Upper lobe of right lung (tissue), 1 donor: ENCODE results near the gene C11orf86. TPM values are rescaled to one million over a fixed set of nuclear protein-coding genes. Genes with fewer than 3 reads are reported as not detected.

Experiments used
- ATAC-seq: fragments of 200-7000 bp; cut with Tn5 transposase; one replicate; pipeline ENCODE4 v1.9.1; 2020; ENCODE audit warnings: mild to moderate bottlenecking, moderate library complexity
- DNase-seq: peaks from one replicate; pipeline ENCODE4 v3.0.0-alpha.2; 2020
- H3K27ac ChIP-seq: fragments of 200-600 bp; one replicate; pipeline ENCODE4 v1.8.0; 2022
- H3K27me3 ChIP-seq: fragments of 200-600 bp; one replicate; pipeline ENCODE4 v1.8.0; 2022; ENCODE audit warnings: mild to moderate bottlenecking
- H3K36me3 ChIP-seq: fragments of 200-600 bp; one replicate; pipeline ENCODE4 v1.8.0; 2022
- H3K4me1 ChIP-seq: fragments of 200-600 bp; one replicate; pipeline ENCODE4 v1.8.0; 2022
- H3K4me3 ChIP-seq: fragments of 200-600 bp; one replicate; pipeline ENCODE4 v1.8.0; 2022; ENCODE audit warnings: mild to moderate bottlenecking
- H3K9me3 ChIP-seq: fragments of 200-600 bp; one replicate; pipeline ENCODE4 v1.8.0; 2022
- CTCF ChIP-seq: fragments of 200-600 bp; IDR thresholded peaks from one replicate; pipeline ENCODE4 v1.8.0; 2022; ENCODE audit warnings: antibody characterized with exemption
- intact Hi-C: fragments of 100-400 bp; cut with DNase I; formaldehyde crosslinking; loops from one replicate; pipeline ENCODE4 v1.11.0; 2022
- total RNA-seq: library from RNA; stranded (reverse); fragmentation: NEBNext Ultra II Directional; extraction: Animal tissue kit (Norgen Biotek cat#: 25700); gene quantifications from one replicate; pipeline ENCODE4 v1.2.1, GENCODE V29; 2021
- donor health status: DM: no; HTN: yes; CAD: no; lungs with severe emphysema.

C11orf86 gene
- total RNA-seq, 1 donor from 2014 or later: not detected

GRCh38 chr11:66975405-66976027, 412 bp downstream of the C11orf86 start:
- Histone ChIP-seq H3K27ac (no peak overlapping the region), H3K4me3 (no peak overlapping the region), H3K27me3 (no peaks in the 10 kb centered on the region), H3K36me3 (no peaks in the 10 kb centered on the region), H3K4me1 (peaks cover 11% of the 10 kb centered on the region), H3K9me3 (no peaks in the 10 kb centered on the region)
- no peak for DNase-seq
- intact Hi-C loops: no loop called here
- ATAC-seq: no peak
- no peak for TF ChIP-seq CTCF

DNA sequence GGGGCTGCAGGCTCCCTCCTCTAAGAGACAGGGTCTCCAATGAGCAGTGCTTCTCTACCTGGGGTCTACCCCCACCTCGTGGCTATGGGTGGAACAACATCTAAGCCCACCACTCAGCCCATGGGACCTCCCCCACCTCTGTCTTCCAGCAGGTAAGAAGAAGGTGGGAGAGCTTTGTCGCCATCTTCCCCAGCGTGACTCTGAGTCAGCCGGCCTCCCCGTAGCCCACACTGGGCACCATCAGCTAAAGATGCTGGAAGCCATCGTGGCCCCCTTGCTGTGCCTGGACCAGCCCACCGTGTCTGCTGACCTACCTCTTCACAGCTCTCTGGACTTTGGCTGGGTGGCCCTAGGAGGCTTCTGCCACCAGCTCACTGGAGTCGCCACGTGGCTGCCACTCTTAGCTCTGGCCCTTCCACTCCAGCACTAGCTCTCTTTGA, 944 bp downstream of the C11orf86 start:
- peaks cover 6% of the 10 kb centered on the region for H3K4me1 ChIP-seq
- H3K9me3 ChIP-seq: no peaks in the 10 kb centered on the region
- no peak overlapping the region for H3K4me3 ChIP-seq
- TF ChIP-seq CTCF: peak; percentile 44
- H3K27ac ChIP-seq: no peak overlapping the region
- H3K36me3 ChIP-seq: no peaks in the 10 kb centered on the region
- peak; percentile 43 for ATAC-seq
- intact Hi-C loops: no loop called here
- no peak for DNase-seq
- no peaks in the 10 kb centered on the region for H3K27me3 ChIP-seq

- intact Hi-C loops: no loop called here
- ATAC-seq: peak; percentile 7
These were observed 1.8 kb downstream of the C11orf86 start for GRCh38 chr11:66976925-66977324.

DNA sequence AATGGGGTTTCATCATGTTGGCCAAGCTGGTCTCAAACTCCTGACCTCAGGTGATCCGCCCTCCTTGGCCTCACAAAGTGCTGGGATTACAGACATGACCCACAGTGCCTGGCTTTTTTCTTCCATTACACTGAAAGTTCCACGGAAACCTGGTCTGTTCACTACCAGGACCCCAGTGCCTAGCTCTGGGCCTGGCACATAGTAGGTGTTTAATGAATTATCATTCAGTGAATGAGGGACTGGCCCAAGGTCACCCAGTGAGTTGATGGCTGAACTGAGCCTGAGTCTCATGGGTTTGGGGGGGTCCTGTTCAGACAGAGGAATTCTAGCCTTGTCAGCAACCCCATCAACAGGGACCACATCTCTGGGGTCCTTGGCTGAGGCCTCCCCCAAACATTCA, 3.1 kb downstream of the C11orf86 start:
- no peaks in the 10 kb centered on the region for H3K9me3 ChIP-seq
- H3K27ac ChIP-seq: no peak overlapping the region
- intact Hi-C loops: no loop called here
- no peaks in the 10 kb centered on the region for H3K27me3 ChIP-seq
- H3K36me3 ChIP-seq: no peaks in the 10 kb centered on the region
- no peak overlapping the region for H3K4me3 ChIP-seq
- H3K4me1 ChIP-seq: peaks cover 12% of the 10 kb centered on the region
- DNase-seq: no peak
- no peak for TF ChIP-seq CTCF
- no peak for ATAC-seq

More at GRCh38 chr11:66976925-66977324, 1.8 kb downstream of the C11orf86 start:
- Histone ChIP-seq H3K4me1 (peaks cover 6% of the 10 kb centered on the region), H3K4me3 (no peak overlapping the region), H3K27ac (no peak overlapping the region), H3K27me3 (no peaks in the 10 kb centered on the region), H3K9me3 (no peaks in the 10 kb centered on the region), H3K36me3 (no peaks in the 10 kb centered on the region)
- DNase-seq: no peak
- TF ChIP-seq CTCF: no peak

DNA sequence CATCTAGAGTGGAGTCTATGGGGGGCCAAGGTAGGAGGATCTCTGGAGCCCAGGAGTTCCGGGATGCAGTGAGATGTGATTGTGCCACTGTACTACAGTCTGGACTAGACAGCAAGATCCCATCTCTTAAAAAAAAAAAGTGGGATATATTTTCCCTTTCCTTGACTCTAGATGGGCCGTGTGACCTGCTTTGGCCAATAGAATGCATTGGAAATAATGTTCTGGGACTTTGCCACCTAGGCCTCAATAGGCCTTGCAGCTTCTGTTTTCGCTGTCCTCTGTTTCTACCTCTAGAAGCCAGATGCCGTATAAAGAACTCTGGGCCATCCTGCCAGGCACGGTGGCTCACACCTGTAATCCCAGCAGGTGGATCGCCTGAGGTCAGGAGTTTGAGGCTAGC, 3.6 kb downstream of the C11orf86 start:
- Histone ChIP-seq H3K4me3 (no peak overlapping the region), H3K27ac (no peak overlapping the region), H3K4me1 (peaks cover 12% of the 10 kb centered on the region), H3K9me3 (no peaks in the 10 kb centered on the region), H3K27me3 (no peaks in the 10 kb centered on the region), H3K36me3 (no peaks in the 10 kb centered on the region)
- intact Hi-C loops: no loop called here
- no peak for ATAC-seq
- DNase-seq: no peak
- TF ChIP-seq CTCF: no peak
